Esophagus muscularis mucosa (tissue), 3 donors: ENCODE measurements around the gene FDXR.

Experiments used
- POLR2A ChIP-seq: fragments of 450-650 bp; IDR thresholded peaks from one replicate; pipeline ENCODE4 v1.6.1; 2017; ENCODE audit warnings: antibody characterized with exemption, moderate library complexity, mild to moderate bottlenecking, low read depth
- TF ChIP-seq, protein P1 (sequence below), 3 experiments: fragments of 200-600 bp in 2 of 3; fragments of 450-650 bp in 1 of 3; sonication (generic) in 2 of 3; IDR thresholded peaks; one replicate each; pipeline ENCODE4 v1.5.1; 2017 to 2019; ENCODE audit warnings: antibody characterized with exemption in 3 of 3, mild to moderate bottlenecking in 2 of 3, moderate library complexity in 1 of 3

DNA sequence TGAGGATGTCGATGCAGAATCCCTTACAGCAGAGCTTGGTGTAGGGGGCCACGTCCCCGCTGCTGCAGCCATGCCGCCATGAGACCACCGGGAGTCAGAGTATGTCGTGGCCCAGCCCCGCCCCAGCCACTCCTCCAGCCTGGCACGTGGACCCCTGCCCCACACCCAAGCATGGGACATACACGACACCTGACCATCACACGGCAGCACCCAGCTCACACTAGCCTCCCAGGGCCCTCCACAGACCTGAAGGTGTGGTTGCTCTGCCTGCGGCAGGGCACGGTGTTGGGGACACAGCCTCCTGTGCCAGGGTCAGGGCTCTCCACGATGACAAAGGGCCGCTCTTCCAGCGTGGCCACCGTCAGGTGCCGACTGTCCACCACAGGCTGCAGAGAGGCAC lies 22.5 kb downstream of the FDXR start:
- TF ChIP-seq POLR2A: no peak
- TF ChIP-seq, protein P1, sequence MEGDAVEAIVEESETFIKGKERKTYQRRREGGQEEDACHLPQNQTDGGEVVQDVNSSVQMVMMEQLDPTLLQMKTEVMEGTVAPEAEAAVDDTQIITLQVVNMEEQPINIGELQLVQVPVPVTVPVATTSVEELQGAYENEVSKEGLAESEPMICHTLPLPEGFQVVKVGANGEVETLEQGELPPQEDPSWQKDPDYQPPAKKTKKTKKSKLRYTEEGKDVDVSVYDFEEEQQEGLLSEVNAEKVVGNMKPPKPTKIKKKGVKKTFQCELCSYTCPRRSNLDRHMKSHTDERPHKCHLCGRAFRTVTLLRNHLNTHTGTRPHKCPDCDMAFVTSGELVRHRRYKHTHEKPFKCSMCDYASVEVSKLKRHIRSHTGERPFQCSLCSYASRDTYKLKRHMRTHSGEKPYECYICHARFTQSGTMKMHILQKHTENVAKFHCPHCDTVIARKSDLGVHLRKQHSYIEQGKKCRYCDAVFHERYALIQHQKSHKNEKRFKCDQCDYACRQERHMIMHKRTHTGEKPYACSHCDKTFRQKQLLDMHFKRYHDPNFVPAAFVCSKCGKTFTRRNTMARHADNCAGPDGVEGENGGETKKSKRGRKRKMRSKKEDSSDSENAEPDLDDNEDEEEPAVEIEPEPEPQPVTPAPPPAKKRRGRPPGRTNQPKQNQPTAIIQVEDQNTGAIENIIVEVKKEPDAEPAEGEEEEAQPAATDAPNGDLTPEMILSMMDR (IDR thresholded peaks at IDR 0.05): no peak
